ENCODE results near the gene OR6J1.
A peak's percentile ranks its signal among the peaks of the same experiment; 100 is the strongest.

Gene OR6J1

GRCh38 chr14:22600027-22600426 lies 44.1 kb downstream of the OR6J1 start:
- ChIA-PET CTCF (interaction anchor here (0.8 to 1.3 kb wide), 3 partner anchors 10 to 30 kb away, joined by 3 to 4 read pairs (median 3); no protein-coding TSS in a partner anchor), POLR2A (no interaction called here)
- TF ChIP-seq ZNF768 (tag by site-specific recombination; IDR thresholded peaks at IDR 0.05) = no peak
- TF ChIP-seq FEZF1 (tag by site-specific recombination; IDR thresholded peaks at IDR 0.05) = no peak
- Histone ChIP-seq H3K4me1 (ENCODE audit: control insufficient read depth, insufficient read depth, low read length) (0 out of 2 replicates have a peak, but pooled peaks cover 2% of the 10 kb centered on the region), H3K36me3 (ENCODE audit: control insufficient read depth in 2 of 2, insufficient read depth in 1 of 2, low read length in 2 of 2) (peaks cover 0 to 37% of the 10 kb centered on the region in 2 experiments; a peak in 2 of 3 replicates), H3K27ac (ENCODE audit: extremely low read depth, low read depth, low read length) (no peak overlapping the region), H3K9me3 (ENCODE audit: control insufficient read depth, insufficient read depth, low read depth, low read length) (no peaks in the 10 kb centered on the region), H3K4me3 (ENCODE audit: low read depth, low read length) (no peak overlapping the region)

- no peak for TF ChIP-seq ZNF16 (tag by site-specific recombination; IDR thresholded peaks at IDR 0.05; ENCODE audit: low read depth)
- no peak for TF ChIP-seq ZNF169 (tag by site-specific recombination; IDR thresholded peaks at IDR 0.05)
- TF ChIP-seq SP7 (tag by site-specific recombination; IDR thresholded peaks at IDR 0.05) = no peak
- POLR2A ChIA-PET = interaction anchor here (1.7 to 2.9 kb wide), 2 partner anchors 8 to 10 kb away, joined by 6 to 22 read pairs; partner anchors contain the start of gene DAD1
- peaks cover 0 to 30% of the 10 kb centered on the region in 2 experiments; a peak in 2 of 3 replicates for H3K36me3 ChIP-seq (ENCODE audit: control insufficient read depth in 2 of 2, insufficient read depth in 1 of 2, low read length in 2 of 2)
- 0 out of 2 replicates have a peak, but pooled peaks cover 2% of the 10 kb centered on the region for H3K4me1 ChIP-seq (ENCODE audit: control insufficient read depth, insufficient read depth, low read length)
- CTCF ChIA-PET = interaction anchor here (0.7 to 1.7 kb wide), 11 partner anchors 10 to 459 kb away, joined by 3 to 7 read pairs (median 4); partner anchors contain the start of gene DAD1
- H3K27ac ChIP-seq (ENCODE audit: extremely low read depth, low read depth, low read length) = no peak overlapping the region
- no peaks in the 10 kb centered on the region for H3K9me3 ChIP-seq (ENCODE audit: control insufficient read depth, insufficient read depth, low read depth, low read length)
- no peak overlapping the region; the same call in 1 of the 2 replicates for H3K4me3 ChIP-seq (ENCODE audit: low read depth, low read length)
Observed at GRCh38 chr14:22599349-22599748, 44.8 kb downstream of the OR6J1 start.

- Histone ChIP-seq H3K27ac (ENCODE audit: extremely low read depth, low read depth, low read length) (peak overlapping the region; percentile 49; the same call in 1 of the 2 replicates), H3K4me3 (ENCODE audit: low read depth, low read length) (peak overlapping the region; percentile 86), H3K36me3 (ENCODE audit: control insufficient read depth in 2 of 2, insufficient read depth in 1 of 2, low read length in 2 of 2) (peaks cover 0 to 29% of the 10 kb centered on the region in 2 experiments; a peak in 1 of 3 replicates), H3K4me1 (ENCODE audit: control insufficient read depth, insufficient read depth, low read length) (0 out of 2 replicates have a peak, but pooled peaks cover 2% of the 10 kb centered on the region), H3K9me3 (ENCODE audit: control insufficient read depth, insufficient read depth, low read depth, low read length) (no peaks in the 10 kb centered on the region)
- CTCF ChIA-PET = interaction anchor here (0.7 to 1.7 kb wide), 12 partner anchors 9 to 459 kb away, joined by 3 to 7 read pairs (median 4); partner anchors contain the start of gene DAD1
- POLR2A ChIA-PET = interaction anchor here (1.7 to 2.9 kb wide), 2 partner anchors 9 to 10 kb away, joined by 6 to 22 read pairs; partner anchors contain the start of gene DAD1
- TF ChIP-seq SCRT2 (tag by site-specific recombination; IDR thresholded peaks at IDR 0.05) (peak; percentile 98), SCRT1 (tag by site-specific recombination; IDR thresholded peaks at IDR 0.05; ENCODE audit: borderline replicate concordance) (peak; percentile 81; the same call in 1 of the 2 replicates), ZNF785 (tag by site-specific recombination; IDR thresholded peaks at IDR 0.05) (no peak)
Observed at GRCh38 chr14:22598896-22599244, 45.3 kb downstream of the OR6J1 start.

- H3K9me3 ChIP-seq (ENCODE audit: control insufficient read depth, insufficient read depth, low read depth, low read length) = no peaks in the 10 kb centered on the region
- ChIA-PET POLR2A (interaction anchor here (1.1 to 2.9 kb wide), 3 partner anchors 9 to 14 kb away, joined by 3 to 22 read pairs (median 6); partner anchors contain the start of gene DAD1), CTCF (interaction anchor here (0.7 to 2.2 kb wide), 12 partner anchors 9 to 460 kb away, joined by 3 to 10 read pairs (median 4); partner anchors contain the start of gene DAD1)
- H3K27ac ChIP-seq (ENCODE audit: extremely low read depth, low read depth, low read length) = peak within 1 kb of the TSS; percentile 49; the same call in 1 of the 2 replicates
- H3K36me3 ChIP-seq (ENCODE audit: control insufficient read depth in 2 of 2, insufficient read depth in 1 of 2, low read length in 2 of 2) = peaks cover 0 to 23% of the 10 kb centered on the region in 2 experiments; a peak in 1 of 3 replicates
- 0 out of 2 replicates have a peak, but pooled peaks cover 2% of the 10 kb centered on the region for H3K4me1 ChIP-seq (ENCODE audit: control insufficient read depth, insufficient read depth, low read length)
- peak within 1 kb of the TSS; percentile 86 for H3K4me3 ChIP-seq (ENCODE audit: low read depth, low read length)
- TF ChIP-seq ZNF692 (tag by site-specific recombination; IDR thresholded peaks at IDR 0.05) (peak; percentile 78), ZNF549 (tag by site-specific recombination; IDR thresholded peaks at IDR 0.05) (no peak), SP7 (tag by site-specific recombination; IDR thresholded peaks at IDR 0.05) (peak; percentile 47), PRDM1 (tag by site-specific recombination; IDR thresholded peaks at IDR 0.05) (peak; percentile 79), YY1 (tag by site-specific recombination; IDR thresholded peaks at IDR 0.05) (peak; percentile 67; the same call in 1 of the 2 replicates), ZNF558 (tag by site-specific recombination; IDR thresholded peaks at IDR 0.05) (no peak), ZNF514 (tag by site-specific recombination; IDR thresholded peaks at IDR 0.05) (no peak), ZBTB6 (tag by site-specific recombination; IDR thresholded peaks at IDR 0.05) (peak; percentile 57), TSHZ1 (tag by site-specific recombination; IDR thresholded peaks at IDR 0.05; ENCODE audit: borderline replicate concordance) (no peak), CTCF (tag by site-specific recombination; IDR thresholded peaks at IDR 0.05) (no peak; the same call in 1 of the 2 replicates)
Observed at GRCh38 chr14:22598099-22598895, 45.9 kb downstream of the OR6J1 start, which contains the start of gene ABHD4. Gene ABHD4 (plus strand): TSS chr14:22598300. CDS start chr14:22598307, 7 bp downstream.
